Pons (tissue), 1 donor: Measurements from ENCODE around the gene OXA1L.
A peak's percentile ranks its signal among the peaks of the same experiment; 100 is the strongest.
"Not testable (repeated sequence)": the region's sequence is repeated elsewhere in the genome, so short reads cannot be mapped to it uniquely, and the experiment has no call there.

Experiments used
- DNase-seq: peaks from one replicate; pipeline ENCODE4 v3.0.0-alpha.2; 2016; ENCODE audit warnings: low spot score

OXA1L gene

DNA sequence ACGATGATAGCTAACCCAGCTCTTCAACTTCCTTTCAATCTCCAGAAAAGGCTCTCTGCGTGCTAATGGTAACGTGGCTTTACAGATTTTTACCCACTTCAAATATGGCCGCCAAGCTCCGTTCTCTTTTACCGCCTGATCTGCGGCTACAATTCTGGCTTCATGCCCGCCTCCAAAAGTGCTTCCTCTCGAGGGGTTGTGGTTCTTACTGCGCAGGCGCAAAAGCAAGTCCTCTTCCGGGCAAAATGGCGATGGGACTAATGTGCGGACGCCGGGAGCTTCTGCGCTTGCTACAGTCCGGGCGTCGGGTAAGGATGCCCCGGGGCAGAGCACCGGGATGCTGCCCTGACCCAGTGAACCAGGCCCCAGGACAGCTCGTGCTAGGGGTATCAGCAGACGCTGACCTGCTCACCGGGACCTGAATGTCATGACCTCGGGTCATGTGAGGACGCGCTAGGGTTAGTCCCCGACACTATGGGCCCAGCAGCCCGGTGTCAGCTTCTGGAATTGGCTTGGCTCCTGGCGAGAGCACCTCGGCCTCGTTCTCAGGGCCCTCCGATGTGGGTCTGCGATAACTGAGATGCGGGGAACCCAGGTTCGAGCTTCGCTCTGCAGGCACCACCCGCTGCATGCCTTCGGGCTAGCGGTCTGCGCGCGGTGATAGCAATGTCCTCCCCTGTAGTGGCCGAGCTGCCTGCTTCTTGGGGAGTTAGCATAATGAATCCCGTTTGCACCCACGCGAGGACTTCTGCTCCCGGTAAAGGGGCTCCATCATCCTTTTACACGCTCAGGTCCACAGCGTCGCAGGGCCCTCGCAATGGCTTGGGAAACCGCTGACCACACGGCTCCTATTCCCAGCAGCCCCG is at the start of gene OXA1L:
Gene OXA1L, plus strand, starts transcription at position 232 of the 866 bp plus-strand sequence. Its CDS starts 14 bp downstream, at position 246.
- DNase-seq, result peak; percentile 98

GRCh38 chr14:22718091-22718490 is 48.4 kb upstream of the OXA1L start:
- no peak for DNase-seq

GRCh38 chr14:22721213-22721612 is 45.3 kb upstream of the OXA1L start:
- DNase-seq, result no peak

- DNase-seq, result no peak
These were observed 42.7 kb upstream of the OXA1L start for GRCh38 chr14:22723815-22724214.

DNA sequence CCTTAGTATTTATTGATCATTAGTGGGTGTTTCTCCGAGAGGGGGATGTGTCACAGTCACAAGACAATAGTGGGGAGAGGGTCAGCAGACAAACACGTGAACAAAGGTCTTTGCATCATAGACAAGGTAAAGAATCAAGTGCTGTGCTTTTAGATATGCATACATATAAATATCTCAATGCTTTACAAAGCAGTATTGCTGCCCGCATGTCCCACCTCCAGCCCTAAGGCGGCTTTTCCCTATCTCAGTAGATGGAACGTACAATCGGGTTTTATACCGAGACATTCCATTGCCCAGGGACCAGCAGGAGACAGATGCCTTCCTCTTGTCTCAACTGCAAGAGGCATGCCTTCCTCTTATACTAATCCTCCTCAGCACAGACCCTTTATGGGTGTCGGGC is 41.6 kb upstream of the OXA1L start:
- DNase-seq, result not testable (repeated sequence)

DNA sequence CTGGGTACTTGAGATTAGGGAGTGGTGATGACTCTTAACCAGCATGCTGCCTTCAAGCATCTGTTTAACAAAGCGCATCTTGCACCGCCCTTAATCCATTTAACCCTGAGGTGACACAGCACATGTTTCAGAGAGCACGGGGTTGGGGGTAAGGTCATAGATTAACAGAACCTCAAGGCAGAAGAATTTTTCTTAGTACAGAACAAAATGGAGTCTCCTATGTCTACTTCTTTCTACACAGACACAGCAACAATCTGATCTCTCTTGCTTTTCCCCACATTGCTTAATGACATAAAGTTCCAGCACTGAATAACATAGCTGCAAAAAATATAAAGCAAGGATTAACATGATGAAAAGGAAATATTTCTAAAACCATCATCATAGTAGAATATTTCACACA is 41.1 kb upstream of the OXA1L start:
- DNase-seq, result not testable (repeated sequence)

DNA sequence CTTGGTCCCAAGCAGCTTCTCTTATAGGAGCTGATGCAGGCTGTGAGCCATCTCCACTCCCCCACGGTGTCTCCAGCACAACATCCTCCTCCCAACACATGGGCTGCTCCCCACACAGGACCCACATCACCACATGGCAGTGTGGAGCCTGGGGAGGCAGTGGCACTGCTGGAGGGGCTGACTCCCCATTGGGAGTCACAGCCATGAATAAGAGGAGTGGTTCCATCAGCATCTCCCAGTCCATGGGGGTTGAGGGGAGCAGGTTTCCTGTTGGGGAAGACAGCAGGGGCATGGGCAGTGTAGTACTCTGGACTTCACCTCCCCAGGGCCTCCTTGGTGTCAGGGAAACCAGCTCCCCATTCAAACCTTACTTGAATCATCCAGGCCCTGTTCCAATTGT is 40.5 kb upstream of the OXA1L start:
- DNase-seq, result no peak

- not testable (repeated sequence) for DNase-seq
These were observed 34.4 kb upstream of the OXA1L start for GRCh38 chr14:22732062-22732461.

- DNase-seq, result no peak
These were observed 32.7 kb upstream of the OXA1L start for GRCh38 chr14:22733829-22734228.

- DNase-seq, result no peak
These were observed 31.4 kb upstream of the OXA1L start for GRCh38 chr14:22735096-22735495.

GRCh38 chr14:22736384-22736783 is 30.1 kb upstream of the OXA1L start:
- DNase-seq, result not testable (repeated sequence)

GRCh38 chr14:22737052-22737451 is 29.4 kb upstream of the OXA1L start:
- no peak for DNase-seq

- no peak for DNase-seq
These were observed 27.1 kb upstream of the OXA1L start for GRCh38 chr14:22739423-22739822.

DNA sequence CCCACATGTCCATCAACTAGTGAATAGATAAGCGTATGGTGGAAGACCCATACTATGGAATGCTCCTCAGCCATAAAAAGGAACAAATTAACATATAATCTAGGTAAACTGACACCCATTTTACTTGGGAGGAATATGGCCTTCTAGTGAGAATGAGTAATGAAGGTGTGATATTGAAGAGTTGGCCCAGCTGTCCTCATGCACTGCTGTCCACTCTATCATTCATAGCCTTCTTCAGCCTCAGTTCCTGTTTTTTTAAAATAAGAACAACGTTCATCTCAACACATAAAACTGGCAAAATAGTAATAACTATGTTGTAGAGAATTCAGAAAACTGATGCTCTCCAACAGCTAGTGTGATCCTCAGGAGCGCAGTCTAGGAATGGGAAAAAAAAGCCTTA is 26.5 kb upstream of the OXA1L start:
- DNase-seq, result no peak

GRCh38 chr14:22747769-22748168 is 18.7 kb upstream of the OXA1L start:
- DNase-seq, result no peak

DNA sequence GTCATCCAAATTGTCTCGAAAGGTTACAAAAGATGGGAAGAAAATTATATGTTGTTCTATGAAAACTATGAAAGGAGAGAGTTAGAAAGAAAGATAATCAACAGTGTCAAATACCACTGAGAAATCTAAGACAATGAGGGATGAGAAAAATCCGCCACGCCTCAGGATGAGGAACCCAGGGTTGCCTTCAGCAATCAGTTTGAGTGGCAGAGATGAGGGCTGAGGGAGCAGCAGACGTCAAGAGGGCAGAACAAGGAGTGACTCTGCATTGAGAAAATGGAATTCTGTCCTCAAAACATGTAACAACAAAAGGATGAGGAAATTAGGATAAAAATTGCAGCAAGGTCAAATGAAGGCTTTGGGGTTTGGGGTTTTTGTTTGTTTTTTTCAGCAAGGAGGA is 18.3 kb upstream of the OXA1L start:
- DNase-seq, result no peak

DNA sequence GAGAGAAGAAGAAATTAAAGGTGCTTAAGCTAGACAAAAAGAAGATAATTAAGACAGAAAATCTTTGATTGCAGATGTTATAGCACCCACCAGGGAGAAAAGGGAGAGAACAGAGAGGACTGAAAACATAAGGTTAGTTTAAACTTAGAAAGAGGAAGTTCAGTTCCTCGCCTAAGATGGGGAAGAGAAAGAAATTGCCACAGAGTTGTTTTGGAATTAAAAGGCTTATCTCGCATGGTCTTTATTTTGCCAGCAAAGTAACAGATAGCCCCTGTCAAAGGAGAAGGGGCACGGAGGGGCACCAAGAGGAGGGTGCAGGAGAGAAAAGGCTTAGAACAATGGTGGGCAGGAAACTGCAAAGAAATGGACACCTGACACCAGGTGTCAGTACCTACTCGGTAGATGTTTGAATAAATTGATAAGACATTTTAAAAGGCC is 17.8 kb upstream of the OXA1L start:
- peak; percentile 35 for DNase-seq

DNA sequence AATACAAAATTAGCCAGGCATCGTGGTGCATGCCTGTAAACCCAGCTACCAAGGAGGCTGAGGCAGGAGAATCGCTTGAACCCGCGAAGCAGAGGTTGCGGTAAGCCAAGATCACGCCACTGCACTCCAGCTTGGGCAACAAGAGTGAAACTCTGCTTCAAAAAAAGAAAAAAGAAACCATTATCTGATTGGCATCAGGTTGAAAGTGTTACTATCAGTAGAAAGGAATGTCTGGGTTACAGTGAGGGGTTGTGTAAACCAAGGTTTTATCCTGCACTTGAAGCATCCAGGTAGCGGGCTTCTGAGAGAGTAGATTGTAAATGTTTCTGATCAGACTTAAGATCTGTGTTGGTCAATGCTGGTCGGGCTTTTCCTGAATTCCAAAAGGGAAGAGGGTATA is 14.1 kb upstream of the OXA1L start:
- DNase-seq, result no peak

DNA sequence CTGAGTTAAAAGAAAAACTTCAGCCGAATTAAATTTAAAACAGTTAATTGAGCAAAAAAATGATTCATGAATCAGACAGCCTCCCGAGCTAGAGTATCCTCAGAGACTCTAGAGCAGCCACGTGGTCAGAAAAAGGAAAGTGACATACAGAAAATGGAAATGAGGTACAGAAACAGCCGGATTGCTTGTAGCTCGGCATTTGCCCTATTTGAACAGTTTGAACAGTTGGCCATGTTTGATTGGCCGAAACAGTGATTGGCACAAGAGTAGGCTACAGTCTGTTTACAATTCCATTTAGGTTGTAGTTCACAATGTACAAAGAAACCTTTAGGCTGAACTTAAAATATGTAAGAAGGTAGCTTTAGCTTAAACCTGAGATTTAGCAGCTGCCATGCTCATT is 12.9 kb upstream of the OXA1L start:
- peak; percentile 27 for DNase-seq

DNA sequence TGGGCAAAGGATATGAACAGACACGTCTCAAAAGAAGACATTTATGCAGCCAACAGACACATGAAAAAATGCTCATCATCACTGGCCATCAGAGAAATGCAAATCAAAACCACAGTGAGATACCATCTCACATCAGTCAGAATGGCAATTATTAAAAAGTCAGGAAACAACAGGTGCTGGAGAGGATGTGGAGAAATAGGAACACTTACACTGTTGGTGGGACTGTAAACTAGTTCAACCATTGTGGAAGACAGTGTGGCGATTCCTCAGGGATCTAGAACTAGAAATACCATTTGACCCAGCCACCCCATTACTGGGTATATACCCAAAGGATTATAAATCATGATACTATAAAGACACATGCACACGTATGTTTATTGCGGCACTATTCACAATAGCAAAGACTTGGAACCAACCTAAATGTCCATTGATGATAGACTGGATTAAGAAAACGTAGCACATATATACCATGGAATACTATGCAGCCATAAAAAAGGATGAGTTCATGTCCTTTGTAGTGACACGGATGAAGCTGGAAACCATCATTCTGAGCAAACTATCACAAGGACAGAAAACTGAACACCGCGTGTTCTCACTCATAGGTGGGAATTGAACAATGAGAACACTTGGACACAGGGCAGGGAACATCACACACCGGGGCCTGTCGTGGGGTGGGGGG is 8.4 kb upstream of the OXA1L start:
- DNase-seq, result not testable (repeated sequence)

- no peak for DNase-seq
These were observed 4.8 kb upstream of the OXA1L start for GRCh38 chr14:22761734-22762133.

- no peak for DNase-seq
These were observed 2.1 kb upstream of the OXA1L start for GRCh38 chr14:22764382-22764781.

DNA sequence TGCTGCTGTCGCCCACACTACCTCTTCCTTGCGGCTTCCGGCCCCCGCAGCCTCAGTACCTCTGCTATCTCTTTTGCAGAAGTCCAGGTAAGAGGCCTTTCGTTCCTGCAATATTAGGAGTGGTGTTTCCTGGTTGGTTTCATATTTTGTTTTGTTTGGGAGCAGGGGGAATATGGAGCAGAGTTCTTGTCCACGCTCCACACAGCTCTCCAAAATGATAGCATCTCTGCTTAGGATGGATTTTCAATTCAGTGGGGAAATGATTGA is 768 bp downstream of the OXA1L start:
- no peak for DNase-seq

- DNase-seq, result no peak
These were observed 2.5 kb downstream of the OXA1L start for GRCh38 chr14:22768947-22769346.
